Measurements from ENCODE around the gene DNAH7.

DNA sequence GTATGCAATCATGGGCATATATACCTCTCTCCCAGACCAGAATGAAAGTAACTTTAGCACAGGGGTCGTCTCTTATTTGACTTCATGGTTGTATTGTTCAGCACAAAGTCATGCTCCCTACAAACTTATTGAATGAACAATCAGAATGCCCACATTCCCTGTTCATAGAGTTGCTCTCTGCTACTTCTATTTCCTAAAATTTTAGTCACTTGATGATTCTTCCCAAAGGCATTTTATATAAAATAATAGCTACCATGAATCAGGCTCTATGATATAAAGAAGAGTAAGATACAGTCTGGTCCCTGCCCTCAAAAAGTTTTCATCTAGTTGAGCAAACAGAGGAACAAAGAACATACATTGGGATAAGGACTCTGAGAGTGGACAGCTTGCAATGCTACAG, 249.4 kb downstream of the DNAH7 start:
- TF ChIP-seq, protein P1, sequence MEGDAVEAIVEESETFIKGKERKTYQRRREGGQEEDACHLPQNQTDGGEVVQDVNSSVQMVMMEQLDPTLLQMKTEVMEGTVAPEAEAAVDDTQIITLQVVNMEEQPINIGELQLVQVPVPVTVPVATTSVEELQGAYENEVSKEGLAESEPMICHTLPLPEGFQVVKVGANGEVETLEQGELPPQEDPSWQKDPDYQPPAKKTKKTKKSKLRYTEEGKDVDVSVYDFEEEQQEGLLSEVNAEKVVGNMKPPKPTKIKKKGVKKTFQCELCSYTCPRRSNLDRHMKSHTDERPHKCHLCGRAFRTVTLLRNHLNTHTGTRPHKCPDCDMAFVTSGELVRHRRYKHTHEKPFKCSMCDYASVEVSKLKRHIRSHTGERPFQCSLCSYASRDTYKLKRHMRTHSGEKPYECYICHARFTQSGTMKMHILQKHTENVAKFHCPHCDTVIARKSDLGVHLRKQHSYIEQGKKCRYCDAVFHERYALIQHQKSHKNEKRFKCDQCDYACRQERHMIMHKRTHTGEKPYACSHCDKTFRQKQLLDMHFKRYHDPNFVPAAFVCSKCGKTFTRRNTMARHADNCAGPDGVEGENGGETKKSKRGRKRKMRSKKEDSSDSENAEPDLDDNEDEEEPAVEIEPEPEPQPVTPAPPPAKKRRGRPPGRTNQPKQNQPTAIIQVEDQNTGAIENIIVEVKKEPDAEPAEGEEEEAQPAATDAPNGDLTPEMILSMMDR (IDR thresholded peaks at IDR 0.05) = no peak
- TF ChIP-seq POLR2A (IDR thresholded peaks at IDR 0.05) (no peak), POLR2AphosphoS5 (IDR thresholded peaks at IDR 0.05) (no peak)
